Chondrocyte (in vitro differentiated cells): Measurements from ENCODE around the gene DCAF4L1. TPM values are rescaled to one million over a fixed set of nuclear protein-coding genes. Genes with fewer than 3 reads are reported as not detected.

ENCODE experiments used
- DNase-seq: peaks from one replicate; pipeline ENCODE4 v3.0.0; 2021; ENCODE audit warnings: mixed read lengths, low spot score
- H3K27ac Mint-ChIP-seq: one replicate; pipeline ENCODE4 v1.8.0; 2021; ENCODE audit warnings: mild to moderate bottlenecking, moderate library complexity, mixed read lengths; ENCODE audit not compliant: unreplicated experiment
- H3K27me3 Mint-ChIP-seq: 2 replicates; pipeline ENCODE4 v1.8.0; 2021; ENCODE audit warnings: low read depth, mixed read lengths
- H3K36me3 Mint-ChIP-seq: 2 replicates; pipeline ENCODE4 v1.8.0; 2021; ENCODE audit warnings: low read depth, mixed read lengths
- H3K4me1 Mint-ChIP-seq: 2 replicates; pipeline ENCODE4 v1.8.0; 2021; ENCODE audit warnings: low read depth, mild to moderate bottlenecking, mixed read lengths
- H3K4me3 Mint-ChIP-seq: one replicate; pipeline ENCODE4 v1.8.0; 2021; ENCODE audit warnings: mild to moderate bottlenecking, moderate library complexity, mixed read lengths; ENCODE audit not compliant: unreplicated experiment
- H3K9me3 Mint-ChIP-seq: 2 replicates; pipeline ENCODE4 v1.8.0; 2021; ENCODE audit warnings: low read depth, mixed read lengths
- CTCF ChIP-seq: fragments of 200-600 bp; sonication (generic); IDR thresholded peaks from 2 replicates; pipeline ENCODE4 v1.5.0; 2021; ENCODE audit warnings: antibody characterized with exemption, mild to moderate bottlenecking, moderate library complexity
- total RNA-seq: library from RNA; stranded (reverse); gene quantifications from 3 replicates; pipeline ENCODE4 v1.2.1, GENCODE V29; 2021

Gene DCAF4L1
- total RNA-seq, 1 donor from 2014 or later = not detected

GRCh38 chr4:41949531-41949930 lies 32.0 kb upstream of the DCAF4L1 start:
- Mint-ChIP-seq H3K4me1 (no peaks in the 10 kb centered on the region), H3K36me3 (peaks cover 28% of the 10 kb centered on the region), H3K27ac (no peak overlapping the region), H3K27me3 (no peaks in the 10 kb centered on the region), H3K9me3 (no peaks in the 10 kb centered on the region), H3K4me3 (no peak overlapping the region)
- no peak for DNase-seq
- TF ChIP-seq CTCF = no peak

- H3K9me3 Mint-ChIP-seq = no peaks in the 10 kb centered on the region
- peak; percentile 66 for TF ChIP-seq CTCF
- no peak for DNase-seq
- H3K4me1 Mint-ChIP-seq = no peaks in the 10 kb centered on the region
- no peak overlapping the region for H3K4me3 Mint-ChIP-seq
- H3K27ac Mint-ChIP-seq = no peak overlapping the region
- peaks cover 4% of the 10 kb centered on the region for H3K36me3 Mint-ChIP-seq
- no peaks in the 10 kb centered on the region for H3K27me3 Mint-ChIP-seq
These were observed 23.9 kb upstream of the DCAF4L1 start for GRCh38 chr4:41957634-41958033.

- H3K4me3 Mint-ChIP-seq = no peak overlapping the region
- H3K27ac Mint-ChIP-seq = no peak overlapping the region
These were observed 18.5 kb upstream of the DCAF4L1 start for GRCh38 chr4:41963105-41963504.

GRCh38 chr4:41964401-41964800 lies 17.2 kb upstream of the DCAF4L1 start:
- no peak for DNase-seq
- H3K27ac Mint-ChIP-seq = no peak overlapping the region
- no peak overlapping the region for H3K4me3 Mint-ChIP-seq
- no peaks in the 10 kb centered on the region for H3K27me3 Mint-ChIP-seq
- no peaks in the 10 kb centered on the region for H3K4me1 Mint-ChIP-seq
- no peak for TF ChIP-seq CTCF
- H3K36me3 Mint-ChIP-seq = peaks cover 4% of the 10 kb centered on the region
- H3K9me3 Mint-ChIP-seq = peaks cover 7% of the 10 kb centered on the region

More at GRCh38 chr4:41963105-41963504, 18.5 kb upstream of the DCAF4L1 start:
- H3K27me3 Mint-ChIP-seq = no peaks in the 10 kb centered on the region
- TF ChIP-seq CTCF = peak; percentile 77
- peaks cover 3% of the 10 kb centered on the region for H3K9me3 Mint-ChIP-seq
- DNase-seq = no peak
- H3K4me1 Mint-ChIP-seq = no peaks in the 10 kb centered on the region
- H3K36me3 Mint-ChIP-seq = peaks cover 1% of the 10 kb centered on the region

GRCh38 chr4:41967392-41967791 lies 14.2 kb upstream of the DCAF4L1 start:
- Mint-ChIP-seq H3K27me3 (no peaks in the 10 kb centered on the region), H3K4me3 (no peak overlapping the region), H3K4me1 (no peaks in the 10 kb centered on the region), H3K36me3 (peaks cover 4% of the 10 kb centered on the region), H3K27ac (no peak overlapping the region), H3K9me3 (peaks cover 7% of the 10 kb centered on the region)
- TF ChIP-seq CTCF = no peak
- no peak for DNase-seq
